Fibroblast of the aortic adventitia (primary cell): ENCODE data around the gene ZBTB32. TPM values are rescaled to one million over a fixed set of nuclear protein-coding genes. Genes with fewer than 3 reads are reported as not detected.

Experiments
- DNase-seq: peaks from one replicate; pipeline ENCODE4 v3.0.0-alpha.2; 2010; ENCODE audit warnings: low read depth
- H3K4me3 ChIP-seq: 2 replicates; pipeline ENCODE4 v1.5.1; 2011; ENCODE audit warnings: low read depth, mild to moderate bottlenecking, control low read depth, low read length, moderate library complexity
- total RNA-seq: library from RNA; depleted of rRNA; stranded (reverse); fragments of >200 nt; gene quantifications from 2 replicates; pipeline ENCODE4 v1.2.3, GENCODE V29; 2012; ENCODE audit warnings: low replicate concordance
- TF ChIP-seq, protein P1 (sequence below): IDR thresholded peaks from 2 replicates; pipeline ENCODE4 v1.5.1; 2011; ENCODE audit warnings: mild to moderate bottlenecking, low read length, control low read depth, inconsistent platforms; ENCODE audit not compliant: insufficient read depth

Gene ZBTB32
- total RNA-seq, 1 donor, result not detected

- H3K4me3 ChIP-seq, result no peak within 1 kb of the TSS
- DNase-seq, result no peak
- TF ChIP-seq, protein P1, sequence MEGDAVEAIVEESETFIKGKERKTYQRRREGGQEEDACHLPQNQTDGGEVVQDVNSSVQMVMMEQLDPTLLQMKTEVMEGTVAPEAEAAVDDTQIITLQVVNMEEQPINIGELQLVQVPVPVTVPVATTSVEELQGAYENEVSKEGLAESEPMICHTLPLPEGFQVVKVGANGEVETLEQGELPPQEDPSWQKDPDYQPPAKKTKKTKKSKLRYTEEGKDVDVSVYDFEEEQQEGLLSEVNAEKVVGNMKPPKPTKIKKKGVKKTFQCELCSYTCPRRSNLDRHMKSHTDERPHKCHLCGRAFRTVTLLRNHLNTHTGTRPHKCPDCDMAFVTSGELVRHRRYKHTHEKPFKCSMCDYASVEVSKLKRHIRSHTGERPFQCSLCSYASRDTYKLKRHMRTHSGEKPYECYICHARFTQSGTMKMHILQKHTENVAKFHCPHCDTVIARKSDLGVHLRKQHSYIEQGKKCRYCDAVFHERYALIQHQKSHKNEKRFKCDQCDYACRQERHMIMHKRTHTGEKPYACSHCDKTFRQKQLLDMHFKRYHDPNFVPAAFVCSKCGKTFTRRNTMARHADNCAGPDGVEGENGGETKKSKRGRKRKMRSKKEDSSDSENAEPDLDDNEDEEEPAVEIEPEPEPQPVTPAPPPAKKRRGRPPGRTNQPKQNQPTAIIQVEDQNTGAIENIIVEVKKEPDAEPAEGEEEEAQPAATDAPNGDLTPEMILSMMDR, result no peak
These were observed 37.9 kb downstream of the ZBTB32 start, which contains the start of gene IGFLR1 for GRCh38 chr19:35742121-35742724. Gene IGFLR1, minus strand, starts transcription at chr19:35742452. Its CDS starts 1,272 bp downstream, at chr19:35741180.

DNA sequence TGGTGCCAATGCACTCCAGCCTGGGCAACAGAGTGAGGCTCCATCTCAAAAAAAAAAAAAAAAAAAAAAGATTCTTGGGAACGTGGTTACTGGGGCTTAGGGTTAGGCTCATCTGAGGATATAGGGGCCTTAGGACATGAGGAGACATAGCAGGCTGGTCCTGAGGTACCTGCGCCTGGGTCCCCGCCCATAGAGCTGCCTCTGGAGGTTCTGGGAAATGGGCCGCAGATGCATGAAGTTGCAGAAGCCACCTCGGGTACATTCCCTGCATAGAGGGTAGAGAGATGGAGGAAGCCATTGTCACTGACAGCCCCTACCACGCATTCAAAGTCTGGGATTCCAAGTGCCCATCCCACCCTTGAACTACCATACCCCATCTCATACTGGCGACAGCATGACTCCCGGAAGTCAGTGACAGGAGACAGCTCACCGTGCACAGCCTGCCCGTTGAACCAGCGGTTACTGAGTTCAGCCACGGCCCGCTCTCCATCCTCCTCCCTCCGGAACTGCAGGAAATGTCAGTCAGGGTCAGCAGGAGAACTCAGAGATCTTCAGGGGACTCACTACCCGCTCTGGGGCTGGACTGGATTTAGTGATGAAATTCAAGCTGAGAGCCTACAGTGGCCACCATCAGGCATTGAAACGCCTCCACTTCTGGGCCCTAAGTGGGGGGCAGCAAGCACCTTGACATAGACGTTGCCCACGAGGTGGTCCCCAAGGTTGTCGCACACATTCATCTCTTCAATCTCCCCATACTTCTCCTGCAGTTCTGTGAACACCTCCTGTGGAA, 39.5 kb downstream of the ZBTB32 start:
- H3K4me3 ChIP-seq, result no peak overlapping the region
- DNase-seq, result no peak
- TF ChIP-seq, protein P1, result no peak

- DNase-seq, result peak; percentile 95
- peak overlapping the region; percentile 81 for H3K4me3 ChIP-seq
- TF ChIP-seq, protein P1, result peak; percentile 54
These were observed 40.3 kb downstream of the ZBTB32 start for GRCh38 chr19:35744430-35745327.

- DNase-seq, result peak; percentile 100
- TF ChIP-seq, protein P1, result no peak
- H3K4me3 ChIP-seq, result peak within 1 kb of the TSS; percentile 81
These were observed 41.1 kb downstream of the ZBTB32 start, which contains the start of the genes PSENEN and U2AF1L4 for GRCh38 chr19:35745328-35746086. Gene PSENEN, plus strand, starts transcription at chr19:35745651. Its CDS starts 280 bp downstream, at chr19:35745931. Gene U2AF1L4, minus strand, starts transcription at chr19:35745418. Its CDS starts 27 bp downstream, at chr19:35745391.

- TF ChIP-seq, protein P1, result no peak
- peak overlapping the region; percentile 66 for H3K4me3 ChIP-seq
- no peak for DNase-seq
These were observed 41.7 kb downstream of the ZBTB32 start for GRCh38 chr19:35746087-35746462.

DNA sequence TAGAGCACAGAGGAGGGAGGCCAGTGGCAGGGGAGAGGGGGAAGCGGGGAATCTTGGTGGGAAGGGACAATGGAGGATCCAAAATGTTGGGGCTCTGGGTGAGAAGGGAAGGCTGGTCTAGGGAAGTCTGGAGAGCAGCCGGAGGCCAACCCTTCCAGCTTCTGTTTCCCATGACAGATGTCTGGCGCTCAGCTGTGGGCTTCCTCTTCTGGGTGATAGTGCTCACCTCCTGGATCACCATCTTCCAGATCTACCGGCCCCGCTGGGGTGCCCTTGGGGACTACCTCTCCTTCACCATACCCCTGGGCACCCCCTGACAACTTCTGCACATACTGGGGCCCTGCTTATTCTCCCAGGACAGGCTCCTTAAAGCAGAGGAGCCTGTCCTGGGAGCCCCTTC, 42.2 kb downstream of the ZBTB32 start:
- DNase-seq, result no peak
- TF ChIP-seq, protein P1, result no peak
- peak overlapping the region; percentile 66 for H3K4me3 ChIP-seq
